B cell (primary cell): Measurements from ENCODE around the gene THADA.

Experiments
- EZH2 ChIP-seq: IDR thresholded peaks from 2 replicates; pipeline ENCODE4 v1.6.1; 2012; ENCODE audit warnings: borderline replicate concordance, low read depth, mild to moderate bottlenecking, moderate library complexity, low read length; ENCODE audit not compliant: insufficient read depth, poor library complexity, severe bottlenecking
- TF ChIP-seq, protein P1 (sequence below): fragments of 200-600 bp; IDR thresholded peaks from one replicate; pipeline ENCODE4 v1.8.0; 2022; ENCODE audit warnings: antibody characterized with exemption, mild to moderate bottlenecking

DNA sequence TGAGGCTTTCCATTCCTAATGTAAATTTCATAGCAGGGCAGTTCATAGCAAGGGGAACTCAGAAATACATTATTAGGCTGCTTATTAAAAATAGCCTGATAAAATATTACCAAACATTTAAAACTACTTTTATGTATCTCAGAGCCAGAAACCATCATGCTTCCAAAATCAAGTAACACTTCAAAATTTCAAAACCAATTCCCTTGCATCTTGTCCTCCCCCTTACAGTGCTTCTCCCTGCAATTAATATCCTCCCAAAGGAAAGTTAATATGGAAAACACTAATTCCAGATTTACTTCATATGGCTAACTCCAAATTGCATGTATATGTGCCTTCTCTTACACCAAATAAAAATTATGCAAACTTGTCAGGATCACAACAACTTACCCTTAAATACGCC is 47.8 kb upstream of the THADA start:
- no peak for TF ChIP-seq EZH2
- TF ChIP-seq, protein P1, sequence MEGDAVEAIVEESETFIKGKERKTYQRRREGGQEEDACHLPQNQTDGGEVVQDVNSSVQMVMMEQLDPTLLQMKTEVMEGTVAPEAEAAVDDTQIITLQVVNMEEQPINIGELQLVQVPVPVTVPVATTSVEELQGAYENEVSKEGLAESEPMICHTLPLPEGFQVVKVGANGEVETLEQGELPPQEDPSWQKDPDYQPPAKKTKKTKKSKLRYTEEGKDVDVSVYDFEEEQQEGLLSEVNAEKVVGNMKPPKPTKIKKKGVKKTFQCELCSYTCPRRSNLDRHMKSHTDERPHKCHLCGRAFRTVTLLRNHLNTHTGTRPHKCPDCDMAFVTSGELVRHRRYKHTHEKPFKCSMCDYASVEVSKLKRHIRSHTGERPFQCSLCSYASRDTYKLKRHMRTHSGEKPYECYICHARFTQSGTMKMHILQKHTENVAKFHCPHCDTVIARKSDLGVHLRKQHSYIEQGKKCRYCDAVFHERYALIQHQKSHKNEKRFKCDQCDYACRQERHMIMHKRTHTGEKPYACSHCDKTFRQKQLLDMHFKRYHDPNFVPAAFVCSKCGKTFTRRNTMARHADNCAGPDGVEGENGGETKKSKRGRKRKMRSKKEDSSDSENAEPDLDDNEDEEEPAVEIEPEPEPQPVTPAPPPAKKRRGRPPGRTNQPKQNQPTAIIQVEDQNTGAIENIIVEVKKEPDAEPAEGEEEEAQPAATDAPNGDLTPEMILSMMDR: no peak
